H1 (cell line): ENCODE data around the gene KIZ. TPM values are rescaled to one million over a fixed set of nuclear protein-coding genes. Genes with fewer than 3 reads are reported as not detected.

Source experiments
- CTCF ChIA-PET: fragments of 300-600 bp; sonication (Branson Sonifier 250); formaldehyde crosslinking; loops from one replicate; lab custom pipeline; 2021; ENCODE audit not compliant: partially characterized antibody; lab: Charles Lee
- POLR2A ChIA-PET: fragments of 300-600 bp; sonication (Branson Sonifier 250); formaldehyde crosslinking; loops from one replicate; lab custom pipeline; 2021; ENCODE audit warnings: inconsistent platforms; ENCODE audit not compliant: partially characterized antibody; lab: Charles Lee
- DNase-seq, 2 experiments: peaks; one replicate each; pipeline versions ENCODE4 v3.0.0 to v3.0.0-alpha.2; 2010 to 2022; ENCODE audit warnings: low spot score in 2 of 2, low read depth in 1 of 2, mixed read lengths in 1 of 2
- FAIRE-seq: peaks from 2 replicates; lab custom pipeline; 2011; peaks lifted over from hg19 to GRCh38; lab: Jason Lieb, UNC
- H2AFZ ChIP-seq: 2 replicates; pipeline ENCODE4 v1.8.1; 2012; ENCODE audit warnings: low read length, inconsistent platforms
- H2AK5ac ChIP-seq: 2 replicates; pipeline ENCODE4 v1.6.1; 2013; ENCODE audit warnings: low read depth, low read length
- H2BK120ac ChIP-seq: replicated peaks from 2 replicates; pipeline ENCODE3; 2013; ENCODE audit warnings: low read depth, low read length, inconsistent platforms
- H2BK12ac ChIP-seq: 2 replicates; pipeline ENCODE4 v1.6.1; 2013; ENCODE audit warnings: low read depth, low read length
- H2BK15ac ChIP-seq: 2 replicates; pipeline ENCODE4 v1.6.1; 2013; ENCODE audit warnings: low read length
- H2BK20ac ChIP-seq: 2 replicates; pipeline ENCODE4 v1.6.1; 2013; ENCODE audit warnings: low read length
- H2BK5ac ChIP-seq: 2 replicates; pipeline ENCODE4 v1.6.1; 2013; ENCODE audit warnings: low read depth, low read length
- H3K14ac ChIP-seq: 2 replicates; pipeline ENCODE4 v1.6.1; 2013; ENCODE audit warnings: inconsistent platforms; ENCODE audit not compliant: insufficient read length
- H3K18ac ChIP-seq: 2 replicates; pipeline ENCODE4 v1.6.1; 2013; ENCODE audit warnings: low read length; ENCODE audit errors: extremely low read depth
- H3K23ac ChIP-seq: 2 replicates; pipeline ENCODE4 v1.6.1; 2013; ENCODE audit warnings: inconsistent platforms; ENCODE audit not compliant: insufficient read length
- H3K23me2 ChIP-seq: 2 replicates; pipeline ENCODE4 v1.6.1; 2013; ENCODE audit warnings: low read depth, low read length
- H3K27ac ChIP-seq: 2 replicates; pipeline ENCODE4 v1.6.1; 2011; ENCODE audit warnings: low read depth, low read length, inconsistent platforms
- H3K27me3 ChIP-seq, 4 experiments: replicated peaks in 1 of 4; 1 replicate in 1 of 4; 2 replicates in 3 of 4; pipeline versions ENCODE4 v1.6.1 to v1.8.1; 2011 to 2013; ENCODE audit warnings: low read length in 3 of 4, mild to moderate bottlenecking in 3 of 4, inconsistent platforms in 2 of 4, mixed read lengths in 2 of 4, moderate library complexity in 1 of 4; ENCODE audit not compliant: control insufficient read depth in 3 of 4, insufficient read depth in 3 of 4; ENCODE audit errors: extremely low read depth in 1 of 4
- H3K36me3 ChIP-seq, 4 experiments: 2 replicates each; pipeline versions ENCODE4 v1.6.1 to v1.8.1; 2011 to 2013; ENCODE audit warnings: mild to moderate bottlenecking in 4 of 4, low read length in 3 of 4, moderate library complexity in 2 of 4, control low read depth in 1 of 4, inconsistent platforms in 1 of 4; ENCODE audit not compliant: insufficient read depth in 4 of 4, control insufficient read depth in 2 of 4
- H3K4ac ChIP-seq: replicated peaks from 2 replicates; pipeline ENCODE3; 2013; ENCODE audit warnings: low read length, low read depth, mixed read lengths, inconsistent platforms; ENCODE audit not compliant: insufficient read length
- H3K4me1 ChIP-seq, 4 experiments: replicated peaks in 1 of 4; 1 replicate in 1 of 4; 2 replicates in 3 of 4; pipeline versions ENCODE4 v1.6.1 to v1.8.1; 2011 to 2013; ENCODE audit warnings: low read length in 3 of 4, inconsistent platforms in 2 of 4, mixed read lengths in 1 of 4; ENCODE audit not compliant: insufficient read depth in 4 of 4, control insufficient read depth in 3 of 4
- H3K4me2 ChIP-seq, 2 experiments: 2 replicates each; pipeline versions ENCODE4 v1.6.1 to v1.8.1; 2011 to 2013; ENCODE audit warnings: low read depth in 2 of 2, low read length in 2 of 2, control low read depth in 1 of 2, inconsistent platforms in 1 of 2, mild to moderate bottlenecking in 1 of 2; ENCODE audit not compliant: insufficient read depth in 1 of 2
- H3K4me3 ChIP-seq, 4 experiments: fragments of 200-600, 300-600 bp in 1 of 4; sonication (generic), shearing (Covaris generic), sonication (Bioruptor Twin) in 1 of 4; 2 replicates each; pipeline versions ENCODE4 v1.5.1 to v1.8.1; 2011 to 2016; ENCODE audit warnings: low read length in 4 of 4, low read depth in 3 of 4, control low read depth in 2 of 4, inconsistent platforms in 2 of 4, mild to moderate bottlenecking in 2 of 4, mixed read lengths in 1 of 4, moderate library complexity in 1 of 4; ENCODE audit not compliant: insufficient read depth in 2 of 4; ENCODE audit errors: extremely low read depth in 1 of 4
- H3K56ac ChIP-seq: replicated peaks from 2 replicates; pipeline ENCODE3; 2013; ENCODE audit warnings: low read depth, mild to moderate bottlenecking, mixed read lengths, low read length, inconsistent platforms; ENCODE audit not compliant: insufficient read length
- H3K79me1 ChIP-seq: 2 replicates; pipeline ENCODE4 v1.6.1; 2013; ENCODE audit warnings: low read depth, low read length, control low read depth
- H3K79me2 ChIP-seq, 2 experiments: 2 replicates each; pipeline versions ENCODE4 v1.6.1 to v1.8.1; 2012 to 2013; ENCODE audit warnings: low read length in 2 of 2, mild to moderate bottlenecking in 2 of 2, inconsistent platforms in 1 of 2; ENCODE audit not compliant: insufficient read depth in 2 of 2, control insufficient read depth in 1 of 2
- H3K9ac ChIP-seq, 4 experiments: replicated peaks in 1 of 4; 1 replicate in 1 of 4; 2 replicates in 3 of 4; pipeline versions ENCODE4 v1.6.1 to v1.8.1; 2011 to 2013; ENCODE audit warnings: low read depth in 3 of 4, low read length in 3 of 4, control low read depth in 2 of 4, mild to moderate bottlenecking in 2 of 4, moderate library complexity in 2 of 4, inconsistent platforms in 1 of 4; ENCODE audit errors: extremely low read depth in 1 of 4
- H3K9me3 ChIP-seq, 2 experiments: 2 replicates each; pipeline versions ENCODE4 v1.6.1 to v1.8.1; 2012 to 2013; ENCODE audit warnings: mild to moderate bottlenecking in 2 of 2, moderate library complexity in 2 of 2, control low read depth in 1 of 2, inconsistent platforms in 1 of 2, low read depth in 1 of 2, low read length in 1 of 2, mixed read lengths in 1 of 2; ENCODE audit not compliant: insufficient read depth in 2 of 2
- H4K20me1 ChIP-seq, 2 experiments: replicated peaks in 1 of 2; 2 replicates each; pipeline versions ENCODE3 to v1.8.1; 2011 to 2013; ENCODE audit warnings: inconsistent platforms in 2 of 2, low read length in 2 of 2, mild to moderate bottlenecking in 1 of 2; ENCODE audit not compliant: insufficient read depth in 2 of 2, control insufficient read depth in 1 of 2
- H4K5ac ChIP-seq: 2 replicates; pipeline ENCODE4 v1.6.1; 2013; ENCODE audit warnings: low read length, low read depth, mixed read lengths, inconsistent platforms; ENCODE audit not compliant: insufficient read length
- H4K8ac ChIP-seq: 2 replicates; pipeline ENCODE4 v1.8.0; 2013; ENCODE audit warnings: mild to moderate bottlenecking, moderate library complexity, low read length, inconsistent platforms; ENCODE audit not compliant: insufficient read depth; ENCODE audit errors: extremely low read depth
- H4K91ac ChIP-seq: replicated peaks from 2 replicates; pipeline ENCODE3; 2013; ENCODE audit warnings: low read length, mixed read lengths, inconsistent platforms; ENCODE audit not compliant: insufficient read length
- BACH1 ChIP-seq: IDR thresholded peaks from 2 replicates; pipeline ENCODE4 v1.6.1; 2012; ENCODE audit warnings: low read length, improper control_type of control experiment
- EP300 ChIP-seq, 2 experiments: IDR thresholded peaks; 1 replicate in 1 of 2; 2 replicates in 1 of 2; pipeline ENCODE4 v1.6.1; 2011 to 2012; ENCODE audit warnings: low read depth in 2 of 2, low read length in 2 of 2, mild to moderate bottlenecking in 2 of 2, borderline replicate concordance in 1 of 2, inconsistent platforms in 1 of 2, moderate library complexity in 1 of 2
- HDAC2 ChIP-seq, 2 experiments: fragments of 300-600 bp in 1 of 2; sonication (generic) in 1 of 2; IDR thresholded peaks; 2 replicates each; pipeline ENCODE4 v1.6.1; 2011 to 2012; ENCODE audit warnings: low read depth in 2 of 2, low read length in 2 of 2, mild to moderate bottlenecking in 2 of 2, moderate library complexity in 2 of 2, borderline replicate concordance in 1 of 2, inconsistent platforms in 1 of 2
- JUN ChIP-seq: IDR thresholded peaks from 2 replicates; pipeline ENCODE4 v1.6.1; 2011; ENCODE audit warnings: low read depth, mild to moderate bottlenecking, improper control_type of control experiment, low read length
- RAD21 ChIP-seq, 2 experiments: IDR thresholded peaks in 1 of 2; conservative IDR thresholded peaks in 1 of 2; 2 replicates each; pipeline ENCODE4 v1.6.1; 2011; ENCODE audit warnings: low read depth in 2 of 2, low read length in 2 of 2, improper control_type of control experiment in 1 of 2, inconsistent platforms in 1 of 2, mild to moderate bottlenecking in 1 of 2, moderate library complexity in 1 of 2
- SIRT6 ChIP-seq: IDR thresholded peaks from one replicate; pipeline ENCODE4 v1.7.1; 2012; ENCODE audit warnings: low read length, inconsistent platforms
- ZNF274 ChIP-seq: IDR thresholded peaks from 2 replicates; pipeline ENCODE4 v1.7.0; 2012; ENCODE audit warnings: low read length, borderline replicate concordance; ENCODE audit errors: extremely low read depth
- WGBS, 2 experiments: shearing (Covaris generic) in 1 of 2; methylation state at CpG; one replicate each; pipeline versions ENCODE4 v1.1.6 to v1.1.7; 2013 to 2015; ENCODE audit warnings: low lambda C conversion rate in 2 of 2, mixed read lengths in 2 of 2, inconsistent platforms in 1 of 2, low coverage in 1 of 2, missing lambda C conversion rate in 1 of 2; ENCODE audit not compliant: insufficient replicate concordance in 2 of 2, insufficient coverage in 1 of 2, insufficient read length in 1 of 2; ENCODE audit errors: extremely low coverage in 1 of 2, missing lambda C conversion rate in 1 of 2; 5-methylcytosine and 5-hydroxymethylcytosine counted together
- polyA plus RNA-seq, 7 experiments: library from polyadenylated mRNA; depleted of rRNA in 3 of 7; stranded (reverse) in 5 of 7; unstranded in 2 of 7; fragments of >200 nt in 5 of 7; fragments of 200-250 nt in 2 of 7; gene quantifications; 1 replicate in 5 of 7; 2 replicates in 1 of 7; 4 replicates in 1 of 7; pipeline versions ENCODE4 v1.2.1 to v1.2.3, GENCODE V29; 2011 to 2013; ENCODE audit warnings: missing spikeins in 2 of 7, mixed read lengths in 2 of 7
- total RNA-seq: library from RNA; stranded (reverse); fragmentation: NEBNext Ultra II Directional; extraction: Animal tissue kit (Norgen Biotek cat#: 25700); gene quantifications from 2 replicates; pipeline ENCODE4 v1.2.1, GENCODE V29; 2021

The KIZ gene
- total and polyA plus RNA-seq, 2 of the 8 experiments (the other 6 are each of a cell fraction or from before 2014, with no cell fraction given): 13.0 to 51.7 TPM

GRCh38 chr20:21289651-21290050 lies 163.8 kb downstream of the KIZ start:
- Histone ChIP-seq H2BK12ac (no peak overlapping the region), H3K79me1 (no peaks in the 10 kb centered on the region), H3K27ac (no peak overlapping the region), H3K14ac (no peak overlapping the region), H2AK5ac (no peak overlapping the region), H3K9ac (no peak overlapping the region), H4K5ac (no peak overlapping the region), H4K8ac (no peak overlapping the region), H2AFZ (no peak overlapping the region), H3K9me3 (peaks cover 0 to 3% of the 10 kb centered on the region in 2 experiments; a peak in 1 of 4 replicates), H3K27me3 (no peaks in the 10 kb centered on the region), H3K79me2 (no peaks in the 10 kb centered on the region), H3K4me1 (no peaks in the 10 kb centered on the region), H3K36me3 (no peaks in the 10 kb centered on the region), H3K4me2 (no peak overlapping the region), H2BK20ac (no peak overlapping the region), H2BK15ac (no peak overlapping the region), H3K23ac (no peak overlapping the region), H2BK5ac (no peak overlapping the region), H4K91ac (no peak overlapping the region), H3K23me2 (no peaks in the 10 kb centered on the region), H3K4me3 (no peak overlapping the region), H3K56ac (no peak overlapping the region), H3K18ac (no peak overlapping the region), H4K20me1 (no peaks in the 10 kb centered on the region), H3K4ac (no peak overlapping the region), H2BK120ac (no peak overlapping the region)
- FAIRE-seq: no peak
- TF ChIP-seq EP300 (IDR thresholded peaks at IDR 0.05; ENCODE audit: borderline replicate concordance in 1 of 2, low read depth in 2 of 2, low read length in 2 of 2) (no peak), SIRT6 (no peak), BACH1 (no peak), HDAC2 (IDR thresholded peaks at IDR 0.05; ENCODE audit: borderline replicate concordance in 1 of 2, low read depth in 2 of 2, low read length in 2 of 2) (no peak), JUN (no peak), ZNF274 (no peak), RAD21 (IDR thresholded peaks at IDR 0.05 in 1 of 2, conservative IDR thresholded peaks at IDR 0.05 in 1 of 2; ENCODE audit: low read depth in 2 of 2, low read length in 2 of 2) (no peak)
- no peak for DNase-seq
- ChIA-PET POLR2A (interaction anchor here (1.3 to 3.0 kb wide), 2 partner anchors 11 to 13 kb away, joined by 4 to 13 read pairs; partner anchors contain the start of gene XRN2), CTCF (interaction anchor here (1.1 to 2.7 kb wide), 3 partner anchors 13 to 384 kb away, joined by 3 to 12 read pairs (median 5); partner anchors contain the start of gene XRN2)
- 38% methylated on average over 2 of the region's 2 CpGs; no CpG with 5 or more reads in 1 of the 2 experiments for WGBS, 2 experiments
